AG04450 (cell line): ENCODE measurements around the gene FN1. TPM values are rescaled to one million over a fixed set of nuclear protein-coding genes. Genes with fewer than 3 reads are reported as not detected.
"Not testable (repeated sequence)": the region's sequence is repeated elsewhere in the genome, so short reads cannot be mapped to it uniquely, and the experiment has no call there.

Experiments used
- CTCF ChIA-PET: fragments of 300-600, 350-600 bp; formaldehyde crosslinking; extraction: SDS; loops from one replicate; lab custom pipeline; 2022; ENCODE audit warnings: antibody characterized with exemption, inconsistent platforms; lab: Charles Lee
- POLR2A ChIA-PET: fragments of 350-600 bp; formaldehyde crosslinking; extraction: SDS; loops from one replicate; lab custom pipeline; 2021; ENCODE audit warnings: antibody characterized with exemption, inconsistent platforms; lab: Yijun Ruan, JAX
- DNase-seq: peaks from one replicate; pipeline ENCODE4 v3.0.0-alpha.2; 2011; ENCODE audit warnings: low read depth, low spot score
- H3K27ac ChIP-seq: one replicate; pipeline ENCODE4 v1.5.1; 2012; ENCODE audit warnings: low read depth, low read length, control low read depth
- H3K27me3 ChIP-seq: one replicate; pipeline ENCODE4 v1.6.0; 2012; ENCODE audit warnings: low read length; ENCODE audit not compliant: control insufficient read depth, insufficient read depth
- H3K4me3 ChIP-seq: 2 replicates; pipeline ENCODE4 v1.5.1; 2011; ENCODE audit warnings: mild to moderate bottlenecking, low read depth, low read length, control low read depth
- H3K9me3 ChIP-seq: 2 replicates; pipeline ENCODE4 v1.5.1; 2012; ENCODE audit warnings: low read length; ENCODE audit not compliant: control insufficient read depth, insufficient read depth
- polyA plus RNA-seq: library from polyadenylated mRNA; depleted of rRNA; stranded (reverse); fragments of >200 nt; gene quantifications from 2 replicates; pipeline ENCODE4 v1.2.3, GENCODE V29; 2011
- TF ChIP-seq, protein P1 (sequence below): IDR thresholded peaks from 2 replicates; pipeline ENCODE4 v1.5.1; 2011; ENCODE audit warnings: low read depth, low read length, control low read depth, inconsistent platforms

Gene FN1
- polyA plus RNA-seq, 1 experiment = 6,646 TPM

DNA sequence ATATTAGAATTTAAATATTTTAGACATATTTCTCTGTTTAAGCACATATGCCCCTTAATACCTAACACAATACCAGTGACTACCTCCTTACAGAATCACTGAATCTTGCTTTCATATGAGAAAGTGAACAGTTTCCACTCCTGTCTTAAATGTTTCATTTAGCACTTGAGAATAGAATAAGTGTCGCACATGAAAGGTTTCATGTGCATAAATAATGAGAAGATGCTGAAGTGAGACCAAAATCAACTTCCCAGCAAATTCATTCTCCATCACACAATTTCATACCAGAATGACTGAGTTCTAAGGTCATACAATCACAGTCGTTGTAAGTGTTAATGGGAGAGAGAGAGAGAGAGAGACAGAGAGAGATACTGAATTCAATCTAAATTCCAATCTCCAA lies 72.8 kb downstream of the FN1 start:
- no peak overlapping the region for H3K4me3 ChIP-seq
- DNase-seq = no peak
- H3K27ac ChIP-seq = peak overlapping the region; percentile 31
- ChIA-PET POLR2A (no interaction called here), CTCF (no interaction called here)
- no peaks in the 10 kb centered on the region for H3K27me3 ChIP-seq
- TF ChIP-seq, protein P1, sequence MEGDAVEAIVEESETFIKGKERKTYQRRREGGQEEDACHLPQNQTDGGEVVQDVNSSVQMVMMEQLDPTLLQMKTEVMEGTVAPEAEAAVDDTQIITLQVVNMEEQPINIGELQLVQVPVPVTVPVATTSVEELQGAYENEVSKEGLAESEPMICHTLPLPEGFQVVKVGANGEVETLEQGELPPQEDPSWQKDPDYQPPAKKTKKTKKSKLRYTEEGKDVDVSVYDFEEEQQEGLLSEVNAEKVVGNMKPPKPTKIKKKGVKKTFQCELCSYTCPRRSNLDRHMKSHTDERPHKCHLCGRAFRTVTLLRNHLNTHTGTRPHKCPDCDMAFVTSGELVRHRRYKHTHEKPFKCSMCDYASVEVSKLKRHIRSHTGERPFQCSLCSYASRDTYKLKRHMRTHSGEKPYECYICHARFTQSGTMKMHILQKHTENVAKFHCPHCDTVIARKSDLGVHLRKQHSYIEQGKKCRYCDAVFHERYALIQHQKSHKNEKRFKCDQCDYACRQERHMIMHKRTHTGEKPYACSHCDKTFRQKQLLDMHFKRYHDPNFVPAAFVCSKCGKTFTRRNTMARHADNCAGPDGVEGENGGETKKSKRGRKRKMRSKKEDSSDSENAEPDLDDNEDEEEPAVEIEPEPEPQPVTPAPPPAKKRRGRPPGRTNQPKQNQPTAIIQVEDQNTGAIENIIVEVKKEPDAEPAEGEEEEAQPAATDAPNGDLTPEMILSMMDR = no peak
- H3K9me3 ChIP-seq = no peaks in the 10 kb centered on the region

DNA sequence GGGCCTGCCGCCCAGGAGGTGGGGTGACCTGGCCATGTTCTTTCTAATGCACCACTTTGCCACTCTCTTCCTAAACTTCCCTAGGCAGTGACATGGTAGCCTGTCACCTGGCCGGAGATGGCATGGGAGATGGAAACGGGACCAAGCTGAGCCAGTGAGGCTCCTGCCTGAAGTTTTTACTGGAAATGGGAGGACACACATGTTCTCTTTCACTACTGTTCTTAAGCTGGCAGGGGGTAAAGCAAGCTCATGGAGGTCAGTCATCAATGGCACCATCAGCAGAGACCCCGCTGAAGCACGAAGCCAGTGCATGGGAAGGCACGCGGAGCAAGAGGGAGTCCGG lies 73.3 kb downstream of the FN1 start:
- CTCF ChIA-PET = no interaction called here
- Histone ChIP-seq H3K9me3 (no peaks in the 10 kb centered on the region), H3K27me3 (no peaks in the 10 kb centered on the region), H3K4me3 (no peak overlapping the region), H3K27ac (peak overlapping the region; percentile 42)
- TF ChIP-seq, protein P1 = no peak
- DNase-seq = no peak
- POLR2A ChIA-PET = no interaction called here

DNA sequence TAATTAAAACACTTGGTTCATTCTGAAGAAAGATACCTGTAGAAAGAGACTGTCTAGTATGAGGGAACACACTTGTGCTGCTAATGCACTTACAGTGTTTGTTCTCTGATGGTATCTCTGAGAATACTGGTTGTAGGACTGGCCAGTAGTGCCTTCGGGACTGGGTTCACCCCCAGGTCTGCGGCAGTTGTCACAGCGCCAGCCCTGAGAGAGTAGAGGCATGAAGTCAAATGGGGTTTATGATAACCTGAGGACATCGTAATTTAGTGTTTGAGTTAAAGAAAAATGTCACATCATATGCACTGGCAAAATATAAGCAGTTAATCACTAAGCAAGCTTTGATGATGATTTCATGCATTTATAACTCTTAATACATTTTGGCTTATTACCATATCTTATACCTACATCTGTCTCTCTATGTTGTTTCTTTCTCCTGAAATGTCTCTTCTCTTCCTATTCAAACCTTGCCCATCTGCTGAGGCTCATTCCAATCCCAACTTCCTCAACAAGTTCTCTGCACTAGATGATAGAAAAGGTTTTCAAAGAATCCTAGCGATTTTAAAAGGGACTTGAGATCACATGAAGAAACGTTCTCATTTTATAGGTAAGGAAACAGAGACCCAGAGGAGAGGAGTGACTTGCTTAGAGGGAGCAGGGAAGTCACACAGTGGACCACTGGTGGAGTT lies 73.8 kb downstream of the FN1 start:
- Histone ChIP-seq H3K9me3 (no peaks in the 10 kb centered on the region), H3K27ac (no peak overlapping the region), H3K4me3 (no peak overlapping the region), H3K27me3 (no peaks in the 10 kb centered on the region)
- DNase-seq = no peak
- ChIA-PET POLR2A (no interaction called here), CTCF (no interaction called here)
- TF ChIP-seq, protein P1 = no peak

DNA sequence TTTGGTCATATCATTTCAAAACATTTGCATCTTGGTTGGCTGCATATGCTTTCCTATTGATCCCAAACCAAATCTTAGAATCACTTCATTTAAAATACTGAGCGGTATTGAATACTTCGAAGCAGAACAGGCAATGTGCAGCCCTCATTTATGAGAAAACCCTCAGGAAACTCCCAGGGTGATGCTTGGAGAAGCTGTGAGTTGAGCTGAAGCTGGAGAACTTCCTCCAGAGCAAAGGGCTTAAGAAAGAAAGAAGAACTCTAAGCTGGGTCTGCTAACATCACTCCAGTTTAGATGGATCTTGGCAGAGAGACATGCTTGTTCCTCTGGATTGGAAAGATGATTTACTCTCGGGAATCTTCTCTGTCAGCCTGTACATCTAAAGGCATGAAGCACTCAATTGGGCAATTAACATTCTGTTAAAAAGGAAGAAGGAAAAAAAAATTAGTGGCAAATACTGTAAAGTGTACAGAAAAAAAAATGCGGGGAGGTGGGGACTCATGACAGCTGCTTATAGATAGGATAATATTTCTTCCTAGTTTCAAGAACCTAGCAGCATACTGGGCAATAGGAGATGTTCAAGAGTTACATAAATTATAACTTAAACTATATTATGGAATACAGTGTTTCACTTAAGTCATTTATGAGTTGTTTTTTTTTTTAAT lies 74.5 kb downstream of the FN1 start:
- POLR2A ChIA-PET = no interaction called here
- Histone ChIP-seq H3K27me3 (no peaks in the 10 kb centered on the region), H3K4me3 (no peak overlapping the region), H3K27ac (no peak overlapping the region), H3K9me3 (no peaks in the 10 kb centered on the region)
- CTCF ChIA-PET = no interaction called here
- no peak for DNase-seq
- TF ChIP-seq, protein P1 = no peak

DNA sequence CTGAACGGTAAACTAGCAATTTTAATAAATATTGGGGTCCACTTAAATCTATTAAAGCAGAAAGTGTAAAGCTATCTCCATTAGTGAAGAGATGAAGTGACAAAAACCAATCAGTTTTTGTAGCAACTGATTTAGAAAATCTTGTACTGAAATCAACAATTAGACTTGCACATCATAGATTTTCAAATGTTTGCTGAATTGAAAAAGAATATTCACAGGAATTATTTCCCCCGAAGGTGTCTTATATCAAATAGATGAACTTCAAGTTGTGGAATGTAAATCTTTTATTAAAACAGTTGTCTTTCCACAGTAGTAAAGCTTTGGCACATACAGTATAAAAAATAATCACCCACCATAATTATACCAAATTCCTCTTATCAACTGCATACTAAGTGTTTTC lies 75.3 kb downstream of the FN1 start:
- no peaks in the 10 kb centered on the region for H3K9me3 ChIP-seq
- no peak overlapping the region for H3K4me3 ChIP-seq
- no peaks in the 10 kb centered on the region for H3K27me3 ChIP-seq
- ChIA-PET POLR2A (no interaction called here), CTCF (no interaction called here)
- H3K27ac ChIP-seq = no peak overlapping the region
- TF ChIP-seq, protein P1 = no peak
- no peak for DNase-seq

DNA sequence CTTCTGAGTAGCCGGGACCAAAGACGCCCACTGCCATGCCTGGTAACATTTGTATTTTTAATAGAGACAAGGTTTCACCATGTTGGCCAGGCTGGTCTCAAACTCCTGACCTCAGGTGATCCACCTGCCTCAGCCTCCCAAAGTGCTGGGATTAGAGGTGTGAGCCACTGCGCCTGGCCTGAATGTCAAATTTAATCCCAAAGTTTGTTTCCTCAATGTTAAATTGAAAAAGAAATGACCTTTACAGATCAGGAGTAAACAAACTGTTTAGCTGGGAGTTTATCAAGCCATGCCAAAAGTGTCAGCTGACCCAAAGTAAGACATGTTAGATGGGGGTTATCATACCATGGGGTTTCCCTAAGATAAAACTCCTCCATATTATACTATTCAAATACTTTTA lies 75.8 kb downstream of the FN1 start:
- POLR2A ChIA-PET = interaction anchor here (0.6 kb wide), 1 partner anchor 271 kb away, joined by 3 read pairs; no protein-coding TSS in a partner anchor
- H3K9me3 ChIP-seq, H3K27ac ChIP-seq, DNase-seq, H3K27me3 ChIP-seq, CTCF ChIA-PET, H3K4me3 ChIP-seq: not testable (repeated sequence)
